Mucosa of descending colon (tissue), 3 donors: ENCODE data around the gene MAP4. TPM values are rescaled to one million over a fixed set of nuclear protein-coding genes. Genes with fewer than 3 reads are reported as not detected.

Source experiments
- ATAC-seq: fragments of 200-7000 bp; cut with Tn5 transposase; one replicate; pipeline ENCODE4 v1.9.1; 2020; ENCODE audit warnings: mild to moderate bottlenecking, moderate library complexity
- DNase-seq, 3 donors: peaks; one replicate each; pipeline ENCODE4 v3.0.0-alpha.2; 2020
- H3K36me3 ChIP-seq: fragments of 200-600 bp; one replicate; pipeline ENCODE4 v1.8.0; 2021; ENCODE audit warnings: low read depth, mild to moderate bottlenecking
- H3K4me1 ChIP-seq: fragments of 200-600 bp; one replicate; pipeline ENCODE4 v1.8.0; 2021; ENCODE audit warnings: low read depth, mild to moderate bottlenecking
- H3K4me3 ChIP-seq: fragments of 200-600 bp; one replicate; pipeline ENCODE4 v1.8.0; 2021; ENCODE audit warnings: mild to moderate bottlenecking
- H3K9me3 ChIP-seq: fragments of 200-600 bp; one replicate; pipeline ENCODE4 v1.8.0; 2021; ENCODE audit warnings: mild to moderate bottlenecking
- CTCF ChIP-seq: fragments of 200-600 bp; IDR thresholded peaks from one replicate; pipeline ENCODE4 v1.8.0; 2022; ENCODE audit warnings: antibody characterized with exemption, mild to moderate bottlenecking
- intact Hi-C, 2 donors: fragments of 100-400 bp; cut with DNase I in 1 of 2; cut with micrococcal nuclease in 1 of 2; formaldehyde crosslinking; loops; one replicate each; pipeline versions ENCODE4 v1.11.0 to v1.11.1; 2022; cut with DNase I, micrococcal nuclease
- total RNA-seq, 3 donors: library from RNA; stranded (reverse); fragmentation: NEBNext Ultra II Directional in 2 of 3; extraction: Animal tissue kit (Norgen Biotek cat#: 25700) in 2 of 3; gene quantifications; one replicate each; pipeline versions ENCODE4 v1.2.1 to v1.2.4, GENCODE V29; 2021 to 2023
- donor health status: DM: no; HTN: no; CAD: no; lungs with moderate emphysema.
- donor health status: DM: no; HTN: no; CAD: no.
- donor health status: DM: no; HTN: yes; CAD: no.

Gene MAP4
- total RNA-seq, 3 donors from 2014 or later = 104 to 316 (median 109) TPM

GRCh38 chr3:47985381-47985780, 30.8 kb downstream of the MAP4 start:
- intact Hi-C loops = no loop called here
- ATAC-seq (no peak), DNase-seq (no peak)
- TF ChIP-seq CTCF = no peak
- Histone ChIP-seq H3K4me3 (no peak overlapping the region), H3K9me3 (no peaks in the 10 kb centered on the region), H3K36me3 (no peaks in the 10 kb centered on the region), H3K4me1 (no peaks in the 10 kb centered on the region)

- no peak for ATAC-seq
- intact Hi-C loops = no loop called here
- Histone ChIP-seq H3K4me1 (no peaks in the 10 kb centered on the region), H3K36me3 (no peaks in the 10 kb centered on the region), H3K9me3 (no peaks in the 10 kb centered on the region), H3K4me3 (no peak overlapping the region)
- DNase-seq = no peak
- no peak for TF ChIP-seq CTCF
These were observed 32.0 kb downstream of the MAP4 start for GRCh38 chr3:47984075-47984728.

- no peaks in the 10 kb centered on the region for H3K4me1 ChIP-seq
- intact Hi-C loops = no loop called here
- no peak for DNase-seq
- no peaks in the 10 kb centered on the region for H3K9me3 ChIP-seq
- no peak overlapping the region for H3K4me3 ChIP-seq
- TF ChIP-seq CTCF = no peak
- H3K36me3 ChIP-seq = no peaks in the 10 kb centered on the region
- ATAC-seq = no peak
These were observed 35.4 kb downstream of the MAP4 start for GRCh38 chr3:47980795-47981194.

- Histone ChIP-seq H3K4me1 (no peaks in the 10 kb centered on the region), H3K36me3 (no peaks in the 10 kb centered on the region), H3K4me3 (no peak overlapping the region), H3K9me3 (no peaks in the 10 kb centered on the region)
- TF ChIP-seq CTCF = no peak
- ATAC-seq (no peak), DNase-seq (no peak)
- intact Hi-C loops = no loop called here
These were observed 37.1 kb downstream of the MAP4 start for GRCh38 chr3:47979070-47979469.

GRCh38 chr3:47978386-47978785, 37.8 kb downstream of the MAP4 start:
- no peak for DNase-seq

More at GRCh38 chr3:47978386-47978785, 37.8 kb downstream of the MAP4 start:
- intact Hi-C loops = no loop called here
- H3K9me3 ChIP-seq = no peaks in the 10 kb centered on the region
- H3K4me3 ChIP-seq = no peak overlapping the region
- no peak for TF ChIP-seq CTCF
- ATAC-seq = no peak
- H3K4me1 ChIP-seq = no peaks in the 10 kb centered on the region
- H3K36me3 ChIP-seq = no peaks in the 10 kb centered on the region
